GM19193 (cell line): ENCODE measurements around the gene TBC1D4.

ENCODE experiments used
- POLR2A ChIP-seq: IDR thresholded peaks from 4 replicates; pipeline ENCODE4 v1.6.1; 2011; ENCODE audit not compliant: insufficient read depth, insufficient read length; ENCODE audit errors: extremely low read depth

Gene TBC1D4

GRCh38 chr13:75468602-75469001 lies 13.4 kb downstream of the TBC1D4 start:
- no peak for TF ChIP-seq POLR2A

GRCh38 chr13:75468098-75468497 lies 13.9 kb downstream of the TBC1D4 start:
- TF ChIP-seq POLR2A: no peak

- TF ChIP-seq POLR2A: no peak
These were observed 14.8 kb downstream of the TBC1D4 start for GRCh38 chr13:75467040-75467728.

GRCh38 chr13:75465236-75465635 lies 16.7 kb downstream of the TBC1D4 start:
- TF ChIP-seq POLR2A: no peak

GRCh38 chr13:75461314-75461713 lies 20.7 kb downstream of the TBC1D4 start:
- no peak for TF ChIP-seq POLR2A

- TF ChIP-seq POLR2A: no peak
These were observed 21.3 kb downstream of the TBC1D4 start for GRCh38 chr13:75460644-75461043.

- TF ChIP-seq POLR2A: no peak
These were observed 23.1 kb downstream of the TBC1D4 start for GRCh38 chr13:75458696-75459422.

- TF ChIP-seq POLR2A: no peak
These were observed 26.0 kb downstream of the TBC1D4 start for GRCh38 chr13:75455962-75456361.

GRCh38 chr13:75454497-75454896 lies 27.5 kb downstream of the TBC1D4 start:
- no peak for TF ChIP-seq POLR2A

- TF ChIP-seq POLR2A: no peak
These were observed 29.4 kb downstream of the TBC1D4 start for GRCh38 chr13:75452564-75452963.

GRCh38 chr13:75447493-75447892 lies 34.5 kb downstream of the TBC1D4 start:
- no peak for TF ChIP-seq POLR2A

- TF ChIP-seq POLR2A: no peak
These were observed 35.1 kb downstream of the TBC1D4 start for GRCh38 chr13:75446874-75447273.

- no peak for TF ChIP-seq POLR2A
These were observed 36.1 kb downstream of the TBC1D4 start for GRCh38 chr13:75445717-75446499.

- TF ChIP-seq POLR2A: no peak
These were observed 38.0 kb downstream of the TBC1D4 start for GRCh38 chr13:75444016-75444415.

GRCh38 chr13:75443356-75443958 lies 38.5 kb downstream of the TBC1D4 start:
- no peak for TF ChIP-seq POLR2A
